HepG2 (cell line): ENCODE results near the gene FUT3. TPM values are rescaled to one million over a fixed set of nuclear protein-coding genes. Genes with fewer than 3 reads are reported as not detected.

Experiments
- AGO2 ChIP-seq: fragments of 200-400 bp; formaldehyde crosslinking; optimal IDR thresholded peaks from 2 replicates; pipeline ENCODE3; 2017; ENCODE audit warnings: mild to moderate bottlenecking, low read depth, low read length, moderate library complexity
- CBX1 ChIP-seq: IDR thresholded peaks from one replicate; pipeline ENCODE4 v1.6.1; 2016; ENCODE audit warnings: antibody characterized with exemption, low read depth
- CEBPB ChIP-seq: IDR thresholded peaks from 2 replicates; pipeline ENCODE4 v1.6.1; 2011; ENCODE audit warnings: low read depth, low read length, improper control_type of control experiment, borderline replicate concordance
- HCFC1 ChIP-seq: fragments of 150-350 bp; IDR thresholded peaks from 2 replicates; pipeline ENCODE4 v1.6.1; 2014; ENCODE audit warnings: low read depth, low read length
- HIVEP1 ChIP-seq: sonication (generic); formaldehyde crosslinking; IDR thresholded peaks from 2 replicates; pipeline ENCODE4 v1.4.0; 2020; ENCODE audit warnings: mild to moderate bottlenecking, missing genetic modification reagents
- KMT2B ChIP-seq: IDR thresholded peaks from 2 replicates; pipeline ENCODE4 v1.6.1; 2016; ENCODE audit warnings: missing genetic modification reagents, missing compliant biosample characterization
- RCOR2 ChIP-seq: IDR thresholded peaks from 2 replicates; pipeline ENCODE4 v1.6.1; 2016; ENCODE audit warnings: missing biosample characterization, missing genetic modification reagents
- REPIN1 ChIP-seq: sonication (generic); formaldehyde crosslinking; IDR thresholded peaks from 2 replicates; pipeline ENCODE4 v1.8.0; 2022; ENCODE audit warnings: missing genetic modification reagents, low read depth, mild to moderate bottlenecking, borderline replicate concordance
- TGIF2 ChIP-seq: IDR thresholded peaks from 2 replicates; pipeline ENCODE4 v1.6.1; 2016; ENCODE audit warnings: control low read depth, missing compliant biosample characterization
- ZFP36L1 ChIP-seq: sonication (generic); formaldehyde crosslinking; IDR thresholded peaks from 2 replicates; pipeline ENCODE4 v1.8.0; 2022; ENCODE audit warnings: mild to moderate bottlenecking, missing genetic modification reagents, moderate library complexity
- ZNF230 ChIP-seq: sonication (generic); formaldehyde crosslinking; IDR thresholded peaks from 2 replicates; pipeline ENCODE4 v1.4.0; 2020; ENCODE audit warnings: mild to moderate bottlenecking, missing genetic modification reagents
- ZNF367 ChIP-seq: sonication (generic); formaldehyde crosslinking; IDR thresholded peaks from 2 replicates; pipeline ENCODE4 v1.4.0; 2020; ENCODE audit warnings: missing genetic modification reagents, borderline replicate concordance
- ZNF570 ChIP-seq: sonication (generic); formaldehyde crosslinking; IDR thresholded peaks from 2 replicates; pipeline ENCODE4 v1.4.0; 2020; ENCODE audit warnings: mild to moderate bottlenecking, missing genetic modification reagents, borderline replicate concordance
- ZNF598 ChIP-seq: sonication (generic); formaldehyde crosslinking; IDR thresholded peaks from 2 replicates; pipeline ENCODE4 v1.5.1; 2020; ENCODE audit warnings: mild to moderate bottlenecking, missing genetic modification reagents, borderline replicate concordance
- ZSCAN22 ChIP-seq: sonication (generic); formaldehyde crosslinking; IDR thresholded peaks from 2 replicates; pipeline ENCODE4 v1.4.0; 2020; ENCODE audit warnings: mild to moderate bottlenecking, missing genetic modification reagents
- polyA plus RNA-seq, 8 experiments: library from polyadenylated mRNA; depleted of rRNA in 3 of 8; stranded (reverse) in 7 of 8; unstranded in 1 of 8; fragments of >200 nt; fragmentation: Illumina TruSeq in 4 of 8; extraction: Trizol in 4 of 8; gene quantifications; 2 replicates each; pipeline versions ENCODE4 v1.2.1 to v1.2.3, GENCODE V29; 2011 to 2016; ENCODE audit warnings: low read depth in 4 of 8, missing spikeins in 1 of 8, mixed read lengths in 1 of 8; ENCODE audit not compliant: insufficient read depth in 1 of 8
- total RNA-seq, 5 experiments: library from RNA; depleted of rRNA; stranded (reverse); fragments of >200 nt; fragmentation: Illumina TruSeq; extraction: Trizol; gene quantifications; 2 replicates each; pipeline ENCODE4 v1.2.3, GENCODE V29; 2016; ENCODE audit warnings: low read depth in 1 of 5
- TF ChIP-seq, protein P1 (sequence below): sonication (generic); formaldehyde crosslinking; IDR thresholded peaks from 2 replicates; pipeline ENCODE4 v1.5.0; 2020; ENCODE audit warnings: missing genetic modification reagents

The FUT3 gene
- total and polyA plus RNA-seq, 2 of the 13 experiments (the other 11 are each of a cell fraction or from before 2014, with no cell fraction given): 0.53 to 1.1 TPM

DNA sequence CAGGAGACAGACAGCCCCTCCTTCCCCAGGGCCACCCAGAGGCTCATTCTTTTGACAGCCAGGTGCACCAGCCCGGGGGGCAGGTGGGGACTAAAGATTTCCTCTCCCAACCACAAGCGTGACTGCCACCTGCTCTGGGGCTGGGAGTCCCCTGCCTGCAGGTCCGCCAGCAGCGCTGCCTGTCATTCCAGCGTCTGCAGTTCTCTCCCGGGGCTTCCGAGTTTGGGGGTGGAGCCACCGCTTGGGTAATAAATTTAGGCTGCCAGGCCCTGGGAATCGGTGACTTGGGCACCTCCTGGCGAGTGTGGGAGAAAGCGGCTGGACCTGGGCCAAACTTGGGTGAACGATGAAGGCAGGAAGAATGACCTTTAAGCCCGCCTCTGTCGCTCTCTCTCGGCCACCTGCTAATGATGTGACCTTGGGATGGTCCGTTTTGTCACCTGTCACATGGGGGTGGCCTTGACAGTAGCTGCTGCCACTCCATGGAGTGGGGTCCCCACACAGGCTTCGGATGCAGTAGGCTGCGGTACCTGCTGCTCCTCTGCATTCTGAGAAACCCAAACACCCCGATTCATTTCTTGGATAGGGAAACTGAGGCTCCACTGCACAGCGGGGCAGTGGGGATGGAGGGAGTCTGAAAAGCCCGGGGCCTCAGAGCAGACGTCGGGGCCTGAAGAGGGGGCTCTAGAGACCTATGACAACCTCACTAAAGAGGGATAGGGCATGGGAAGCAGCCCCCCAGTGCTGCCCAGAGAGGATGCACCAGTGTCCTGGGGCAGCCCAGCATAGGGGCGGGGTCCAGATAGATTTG lies 24.5 kb downstream of the FUT3 start (continued):
- TF ChIP-seq, protein P1, sequence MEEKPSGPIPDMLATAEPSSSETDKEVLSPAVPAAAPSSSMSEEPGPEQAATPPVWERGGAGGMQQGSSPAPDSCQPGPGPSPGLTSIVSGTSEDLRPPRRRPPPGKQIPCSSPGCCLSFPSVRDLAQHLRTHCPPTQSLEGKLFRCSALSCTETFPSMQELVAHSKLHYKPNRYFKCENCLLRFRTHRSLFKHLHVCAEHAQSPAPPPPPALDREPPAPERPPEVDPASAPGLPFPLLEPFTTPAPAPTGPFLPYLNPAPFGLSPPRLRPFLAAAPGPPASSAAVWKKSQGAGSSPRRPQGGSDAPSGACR (CRISPR knock-in tag): peak; percentile 70; the same call in 1 of the 2 replicates
- TF ChIP-seq ZNF367 (CRISPR knock-in tag): no peak
- no peak; the same call in 1 of the 2 replicates for TF ChIP-seq HIVEP1
- 0 out of 2 replicates have a peak, but pooled peaks have one; percentile 48 for TF ChIP-seq RCOR2 (CRISPR knock-in tag)
- peak; percentile 72 for TF ChIP-seq REPIN1
- TF ChIP-seq CEBPB: peak; percentile 41; the same call in 1 of the 2 replicates
- TF ChIP-seq ZNF598 (CRISPR knock-in tag): peak; percentile 67; the same call in 1 of the 2 replicates
- TF ChIP-seq KMT2B (CRISPR knock-in tag): no peak
- TF ChIP-seq ZFP36L1 (CRISPR knock-in tag): 0 out of 2 replicates have a peak, but pooled peaks have one; percentile 45
- TF ChIP-seq AGO2: peak; percentile 50
- TF ChIP-seq ZNF230: 0 out of 2 replicates have a peak, but pooled peaks have one; percentile 79
- no peak for TF ChIP-seq HCFC1
- no peak for TF ChIP-seq ZSCAN22
- peak; percentile 52 for TF ChIP-seq CBX1
- no peak for TF ChIP-seq ZNF570
- 0 out of 2 replicates have a peak, but pooled peaks have one; percentile 76 for TF ChIP-seq TGIF2 (CRISPR knock-in tag)
- TF ChIP-seq, all 625 proteins: peak for 202
